ENCODE results near the gene INAVA. TPM values are rescaled to one million over a fixed set of nuclear protein-coding genes. Genes with fewer than 3 reads are reported as not detected.
A peak's percentile ranks its signal among the peaks of the same experiment; 100 is the strongest.
"Not testable (repeated sequence)": the region's sequence is repeated elsewhere in the genome, so short reads cannot be mapped to it uniquely, and the experiment has no call there.

Gene INAVA
- total RNA-seq, 1 donor from 2014 or later = 42.2 TPM

DNA sequence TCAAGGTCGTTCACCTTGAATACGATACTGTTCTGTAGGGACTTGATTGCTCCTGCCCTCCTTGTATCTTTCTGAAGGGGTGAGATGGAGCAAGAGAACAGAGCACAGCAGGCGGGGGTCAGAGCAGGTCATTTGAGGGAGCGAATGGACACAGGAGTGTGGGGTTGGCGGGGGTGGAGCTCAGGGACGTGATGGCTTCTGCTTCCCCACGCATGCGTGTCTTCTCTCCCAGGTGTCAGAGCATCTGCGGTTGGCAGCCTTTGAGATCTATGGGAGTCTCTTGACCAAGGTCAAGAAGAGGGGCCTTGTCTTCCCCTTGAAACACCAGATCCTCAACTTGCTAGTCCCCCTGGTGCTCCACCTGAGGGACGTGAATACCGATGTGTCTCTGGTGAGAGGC lies 63.9 kb downstream of the INAVA start:
- no peaks in the 10 kb centered on the region for H3K4me1 ChIP-seq
- intact Hi-C loops (cut with DNase I) = no loop called here
- no peaks in the 10 kb centered on the region for H3K9me3 ChIP-seq
- H3K27ac ChIP-seq = no peak overlapping the region
- no peaks in the 10 kb centered on the region for H3K36me3 ChIP-seq
- H3K27me3 ChIP-seq = no peaks in the 10 kb centered on the region
- H3K4me3 ChIP-seq = no peak overlapping the region
- TF ChIP-seq POLR2AphosphoS5 (IDR thresholded peaks at IDR 0.05; ENCODE audit: insufficient read depth in 1 of 2, low read depth in 1 of 2) (no peak), POLR2A (IDR thresholded peaks at IDR 0.05) (no peak)
- TF ChIP-seq, protein P1, sequence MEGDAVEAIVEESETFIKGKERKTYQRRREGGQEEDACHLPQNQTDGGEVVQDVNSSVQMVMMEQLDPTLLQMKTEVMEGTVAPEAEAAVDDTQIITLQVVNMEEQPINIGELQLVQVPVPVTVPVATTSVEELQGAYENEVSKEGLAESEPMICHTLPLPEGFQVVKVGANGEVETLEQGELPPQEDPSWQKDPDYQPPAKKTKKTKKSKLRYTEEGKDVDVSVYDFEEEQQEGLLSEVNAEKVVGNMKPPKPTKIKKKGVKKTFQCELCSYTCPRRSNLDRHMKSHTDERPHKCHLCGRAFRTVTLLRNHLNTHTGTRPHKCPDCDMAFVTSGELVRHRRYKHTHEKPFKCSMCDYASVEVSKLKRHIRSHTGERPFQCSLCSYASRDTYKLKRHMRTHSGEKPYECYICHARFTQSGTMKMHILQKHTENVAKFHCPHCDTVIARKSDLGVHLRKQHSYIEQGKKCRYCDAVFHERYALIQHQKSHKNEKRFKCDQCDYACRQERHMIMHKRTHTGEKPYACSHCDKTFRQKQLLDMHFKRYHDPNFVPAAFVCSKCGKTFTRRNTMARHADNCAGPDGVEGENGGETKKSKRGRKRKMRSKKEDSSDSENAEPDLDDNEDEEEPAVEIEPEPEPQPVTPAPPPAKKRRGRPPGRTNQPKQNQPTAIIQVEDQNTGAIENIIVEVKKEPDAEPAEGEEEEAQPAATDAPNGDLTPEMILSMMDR (IDR thresholded peaks at IDR 0.05) = no peak
- no peak for DNase-seq (ENCODE audit: extremely low spot score in 2 of 2)

- Histone ChIP-seq H3K36me3 (no peaks in the 10 kb centered on the region), H3K4me3 (no peak overlapping the region), H3K27ac (no peak overlapping the region), H3K9me3 (no peaks in the 10 kb centered on the region), H3K4me1 (no peaks in the 10 kb centered on the region), H3K27me3 (no peaks in the 10 kb centered on the region)
- intact Hi-C loops (cut with DNase I) = no loop called here
- no peak for TF ChIP-seq POLR2A (IDR thresholded peaks at IDR 0.05)
- TF ChIP-seq POLR2AphosphoS5 (IDR thresholded peaks at IDR 0.05; ENCODE audit: insufficient read depth in 1 of 2, low read depth in 1 of 2) = no peak
- TF ChIP-seq, protein P1 (IDR thresholded peaks at IDR 0.05) = no peak
- DNase-seq (ENCODE audit: extremely low spot score in 2 of 2) = no peak
Observed at GRCh38 chr1:200959411-200959921, 64.8 kb downstream of the INAVA start.

DNA sequence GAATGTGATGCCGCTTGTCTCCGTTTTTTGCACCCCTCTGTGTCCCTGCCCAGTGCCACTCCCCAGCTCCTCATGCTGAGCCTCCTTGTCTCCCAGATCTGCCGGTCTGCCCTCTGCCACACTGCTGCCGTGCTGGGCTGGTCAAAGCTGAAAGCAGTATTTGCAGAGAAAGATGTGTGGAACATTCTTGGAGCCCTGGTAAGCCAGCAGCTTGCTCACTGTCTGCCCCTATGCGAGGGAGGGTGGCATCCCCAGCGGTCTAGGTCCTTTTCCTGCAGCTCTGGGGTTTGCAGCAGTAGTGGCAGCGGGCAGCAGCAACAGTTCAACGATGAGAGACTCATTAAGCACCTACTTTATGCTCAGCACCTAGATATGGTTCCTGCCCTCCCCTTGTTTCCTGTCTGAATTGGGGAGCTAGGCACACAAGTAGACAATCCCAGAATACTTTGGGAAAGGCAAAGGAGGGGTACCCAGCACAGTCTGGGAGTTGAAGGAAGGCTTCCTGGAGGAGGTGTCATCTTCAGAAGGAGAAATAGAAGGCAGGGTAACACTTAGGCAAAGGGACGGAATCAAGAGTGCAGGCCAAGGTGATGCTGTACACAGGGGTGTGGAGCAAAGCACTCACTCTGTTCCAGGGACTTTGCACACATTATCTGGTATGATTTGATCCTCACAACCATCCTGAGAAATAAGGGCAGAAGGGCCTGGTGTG lies 65.7 kb downstream of the INAVA start:
- TF ChIP-seq, protein P1 (IDR thresholded peaks at IDR 0.05) = no peak
- TF ChIP-seq POLR2A (IDR thresholded peaks at IDR 0.05) = no peak
- TF ChIP-seq POLR2AphosphoS5 (IDR thresholded peaks at IDR 0.05; ENCODE audit: insufficient read depth in 1 of 2, low read depth in 1 of 2) = no peak
- intact Hi-C loops (cut with DNase I) = no loop called here
- peak in 1 of 2 donors; percentile 87 for DNase-seq (ENCODE audit: extremely low spot score in 2 of 2)
- no peaks in the 10 kb centered on the region for H3K4me1 ChIP-seq
- H3K4me3 ChIP-seq = no peak overlapping the region
- H3K27me3 ChIP-seq = no peaks in the 10 kb centered on the region
- H3K27ac ChIP-seq = no peak overlapping the region
- no peaks in the 10 kb centered on the region for H3K9me3 ChIP-seq
- H3K36me3 ChIP-seq = no peaks in the 10 kb centered on the region

- Histone ChIP-seq H3K4me1 (no peaks in the 10 kb centered on the region), H3K27me3 (no peaks in the 10 kb centered on the region), H3K27ac (no peak overlapping the region), H3K36me3 (no peaks in the 10 kb centered on the region), H3K4me3 (no peak overlapping the region), H3K9me3 (no peaks in the 10 kb centered on the region)
- TF ChIP-seq POLR2AphosphoS5 (IDR thresholded peaks at IDR 0.05; ENCODE audit: insufficient read depth in 1 of 2, low read depth in 1 of 2) = no peak
- TF ChIP-seq, protein P1 (IDR thresholded peaks at IDR 0.05) = no peak
- TF ChIP-seq POLR2A (IDR thresholded peaks at IDR 0.05) = no peak
- no peak for DNase-seq (ENCODE audit: extremely low spot score in 2 of 2)
- intact Hi-C loops (cut with DNase I) = no loop called here
Observed at GRCh38 chr1:200960948-200961340, 66.2 kb downstream of the INAVA start.

- H3K36me3 ChIP-seq; H3K4me1 ChIP-seq; DNase-seq (ENCODE audit: extremely low spot score in 2 of 2); H3K27ac ChIP-seq; H3K9me3 ChIP-seq; H3K27me3 ChIP-seq; intact Hi-C loops (cut with DNase I); H3K4me3 ChIP-seq: not testable (repeated sequence)
Observed at GRCh38 chr1:200962151-200962550, 67.5 kb downstream of the INAVA start.
